Panc1 (cell line): ENCODE results near the gene ELMO1. TPM values are rescaled to one million over a fixed set of nuclear protein-coding genes. Genes with fewer than 3 reads are reported as not detected.

ENCODE experiments used
- ATAC-seq: fragments of 200-7000 bp; cut with Tn5 transposase; 2 replicates; pipeline ENCODE4 v1.9.1; 2020; ENCODE audit warnings: mild to moderate bottlenecking, moderate library complexity
- BruUV-seq: library from RNA; stranded (reverse); fragments of 400-500 nt; replicated peaks from 2 replicates; lab custom pipeline; 2021; lab: Mats Ljungman, UMichigan
- CTCF ChIA-PET: fragments of 300-600 bp; sonication (Branson Sonifier 250); formaldehyde crosslinking; loops from one replicate; lab custom pipeline; 2022; ENCODE audit warnings: antibody characterized with exemption; lab: Charles Lee
- POLR2A ChIA-PET: fragments of 300-600 bp; sonication (Branson Sonifier 250); formaldehyde crosslinking; loops from one replicate; lab custom pipeline; 2022; ENCODE audit warnings: antibody characterized with exemption; lab: Charles Lee
- DNase-seq: peaks from one replicate; pipeline ENCODE4 v3.0.0-alpha.2; 2010; ENCODE audit warnings: low read depth, low spot score
- H3K27ac ChIP-seq: 2 replicates; pipeline ENCODE4 v1.5.1; 2011; ENCODE audit warnings: mild to moderate bottlenecking, low read length, inconsistent platforms
- H3K27me3 ChIP-seq: fragments of 200-500 bp; sonication (Bioruptor generic); 2 replicates; pipeline ENCODE4 v1.6.0; 2014; ENCODE audit warnings: low read length, inconsistent platforms; ENCODE audit not compliant: control insufficient read depth, insufficient read depth
- H3K36me3 ChIP-seq: fragments of 200-500 bp; sonication (Bioruptor generic); 2 replicates; pipeline ENCODE4 v1.5.1; 2014; ENCODE audit warnings: inconsistent platforms, mild to moderate bottlenecking, low read length, moderate library complexity; ENCODE audit not compliant: control insufficient read depth, insufficient read depth
- H3K4me1 ChIP-seq: 2 replicates; pipeline ENCODE4 v1.5.1; 2011; ENCODE audit warnings: inconsistent platforms, mild to moderate bottlenecking, low read length, moderate library complexity; ENCODE audit not compliant: control insufficient read depth, insufficient read depth
- H3K4me3 ChIP-seq, 2 experiments: 2 replicates each; pipeline ENCODE4 v1.5.1; 2011 to 2012; ENCODE audit warnings: low read depth in 2 of 2, low read length in 2 of 2, mild to moderate bottlenecking in 2 of 2, inconsistent platforms in 1 of 2, moderate library complexity in 1 of 2
- H3K9me3 ChIP-seq: fragments of 200-500 bp; sonication (Bioruptor generic); 2 replicates; pipeline ENCODE4 v1.5.1; 2014; ENCODE audit warnings: low read depth, mild to moderate bottlenecking, inconsistent platforms, low read length, moderate library complexity; ENCODE audit not compliant: control insufficient read depth, insufficient read depth
- CTCF ChIP-seq: fragments of 450-650 bp; IDR thresholded peaks from 2 replicates; pipeline ENCODE4 v1.5.1; 2017; ENCODE audit warnings: mild to moderate bottlenecking
- POLR2AphosphoS5 ChIP-seq: IDR thresholded peaks from 2 replicates; pipeline ENCODE4 v1.6.1; 2012; ENCODE audit warnings: mild to moderate bottlenecking, low read depth, low read length, moderate library complexity
- SIN3A ChIP-seq: IDR thresholded peaks from 2 replicates; pipeline ENCODE4 v1.6.1; 2012; ENCODE audit warnings: low read depth, mild to moderate bottlenecking, low read length, moderate library complexity, borderline replicate concordance; ENCODE audit not compliant: insufficient read depth
- TCF7L2 ChIP-seq: IDR thresholded peaks from 2 replicates; pipeline ENCODE4 v1.6.1; 2011; ENCODE audit warnings: mild to moderate bottlenecking, low read depth, low read length, inconsistent platforms
- in situ Hi-C: cut with HindIII; loops from 2 replicates; pipeline ENCODE4 v1.10.0; 2016; ENCODE audit warnings: low sequenced_read_pairs, low pct_unique_long_range_greater_than_20kb
- intact Hi-C: fragments of 100-400 bp; cut with micrococcal nuclease; formaldehyde crosslinking; loops from one replicate; pipeline ENCODE4 v1.10.0; 2022; ENCODE audit not compliant: unreplicated experiment
- total RNA-seq: library from RNA; stranded (reverse); gene quantifications from one replicate; pipeline ENCODE4 v1.2.1, GENCODE V29; 2021; ENCODE audit not compliant: unreplicated experiment
- TF ChIP-seq, protein P1 (sequence below), 2 experiments: IDR thresholded peaks; 2 replicates each; pipeline ENCODE4 v1.6.1; 2011 to 2012; ENCODE audit warnings: low read depth in 2 of 2, control low read depth in 1 of 2, low read length in 1 of 2, mild to moderate bottlenecking in 1 of 2, moderate library complexity in 1 of 2; ENCODE audit not compliant: insufficient read depth in 1 of 2

The ELMO1 gene
- total RNA-seq, 1 experiment from 2014 or later: 0.80 TPM

DNA sequence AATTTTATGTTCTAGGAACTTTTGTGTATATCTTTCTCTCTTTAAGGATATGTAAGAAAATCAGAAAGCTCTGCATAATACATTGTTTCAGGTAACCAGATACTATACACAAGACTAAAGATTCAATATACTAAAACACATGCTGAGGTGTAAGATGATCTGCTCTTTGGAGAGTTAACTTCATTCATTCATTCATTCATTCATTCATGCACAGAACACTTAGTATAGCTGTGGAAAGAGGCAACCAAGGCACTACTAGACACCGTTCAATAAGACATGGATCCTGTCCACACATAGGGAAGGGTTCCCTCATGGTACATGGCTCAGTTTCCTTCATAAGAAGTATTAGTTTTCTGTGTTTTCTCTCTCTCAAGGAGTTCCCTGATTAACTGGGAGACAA, 516.8 kb downstream of the ELMO1 start:
- intact Hi-C loops (no loop called here), in situ Hi-C loops (no loop called here)
- Histone ChIP-seq H3K36me3 (no peaks in the 10 kb centered on the region), H3K27ac (no peak overlapping the region), H3K4me1 (no peaks in the 10 kb centered on the region), H3K4me3 (no peak overlapping the region), H3K9me3 (peaks cover 21% of the 10 kb centered on the region; the same call in 1 of the 2 replicates), H3K27me3 (no peaks in the 10 kb centered on the region)
- BruUV-seq: no TSS peak
- ATAC-seq (no peak), DNase-seq (no peak)
- TF ChIP-seq SIN3A (no peak), CTCF (no peak), TCF7L2 (no peak), POLR2AphosphoS5 (no peak)
- TF ChIP-seq, protein P1, sequence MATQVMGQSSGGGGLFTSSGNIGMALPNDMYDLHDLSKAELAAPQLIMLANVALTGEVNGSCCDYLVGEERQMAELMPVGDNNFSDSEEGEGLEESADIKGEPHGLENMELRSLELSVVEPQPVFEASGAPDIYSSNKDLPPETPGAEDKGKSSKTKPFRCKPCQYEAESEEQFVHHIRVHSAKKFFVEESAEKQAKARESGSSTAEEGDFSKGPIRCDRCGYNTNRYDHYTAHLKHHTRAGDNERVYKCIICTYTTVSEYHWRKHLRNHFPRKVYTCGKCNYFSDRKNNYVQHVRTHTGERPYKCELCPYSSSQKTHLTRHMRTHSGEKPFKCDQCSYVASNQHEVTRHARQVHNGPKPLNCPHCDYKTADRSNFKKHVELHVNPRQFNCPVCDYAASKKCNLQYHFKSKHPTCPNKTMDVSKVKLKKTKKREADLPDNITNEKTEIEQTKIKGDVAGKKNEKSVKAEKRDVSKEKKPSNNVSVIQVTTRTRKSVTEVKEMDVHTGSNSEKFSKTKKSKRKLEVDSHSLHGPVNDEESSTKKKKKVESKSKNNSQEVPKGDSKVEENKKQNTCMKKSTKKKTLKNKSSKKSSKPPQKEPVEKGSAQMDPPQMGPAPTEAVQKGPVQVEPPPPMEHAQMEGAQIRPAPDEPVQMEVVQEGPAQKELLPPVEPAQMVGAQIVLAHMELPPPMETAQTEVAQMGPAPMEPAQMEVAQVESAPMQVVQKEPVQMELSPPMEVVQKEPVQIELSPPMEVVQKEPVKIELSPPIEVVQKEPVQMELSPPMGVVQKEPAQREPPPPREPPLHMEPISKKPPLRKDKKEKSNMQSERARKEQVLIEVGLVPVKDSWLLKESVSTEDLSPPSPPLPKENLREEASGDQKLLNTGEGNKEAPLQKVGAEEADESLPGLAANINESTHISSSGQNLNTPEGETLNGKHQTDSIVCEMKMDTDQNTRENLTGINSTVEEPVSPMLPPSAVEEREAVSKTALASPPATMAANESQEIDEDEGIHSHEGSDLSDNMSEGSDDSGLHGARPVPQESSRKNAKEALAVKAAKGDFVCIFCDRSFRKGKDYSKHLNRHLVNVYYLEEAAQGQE (IDR thresholded peaks at IDR 0.05; ENCODE audit: insufficient read depth in 1 of 2, low read depth in 2 of 2, low read length in 1 of 2): no peak
- CTCF ChIA-PET: no interaction called here
- POLR2A ChIA-PET: no interaction called here

DNA sequence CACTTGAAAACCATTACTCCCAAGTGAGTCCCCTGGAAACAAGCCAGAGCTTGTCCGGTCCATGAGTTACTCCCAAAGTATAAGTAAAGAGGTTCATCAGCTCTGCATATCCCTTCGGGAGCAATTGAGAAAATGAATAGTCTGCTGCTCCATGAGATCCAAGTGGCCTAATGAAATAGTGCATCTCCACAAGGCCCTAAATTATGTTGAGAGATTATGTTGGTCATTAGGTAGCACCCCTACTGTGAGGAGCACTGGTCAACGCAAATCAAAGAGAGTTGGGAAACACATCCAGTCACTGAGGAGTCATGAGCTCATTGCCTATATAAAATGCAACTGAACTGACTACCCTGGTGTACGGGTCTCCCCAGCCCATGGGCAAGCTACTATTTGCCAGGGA, 518.9 kb downstream of the ELMO1 start:
- ATAC-seq (no peak), DNase-seq (no peak)
- TF ChIP-seq TCF7L2 (no peak), POLR2AphosphoS5 (no peak), CTCF (no peak), SIN3A (no peak)
- TF ChIP-seq, protein P1 (IDR thresholded peaks at IDR 0.05; ENCODE audit: insufficient read depth in 1 of 2, low read depth in 2 of 2, low read length in 1 of 2): no peak
- POLR2A ChIA-PET: no interaction called here
- no TSS peak for BruUV-seq
- in situ Hi-C loops: no loop called here
- Histone ChIP-seq H3K27ac (no peak overlapping the region), H3K36me3 (no peaks in the 10 kb centered on the region), H3K4me3 (no peak overlapping the region), H3K27me3 (no peaks in the 10 kb centered on the region), H3K9me3 (peaks cover 15% of the 10 kb centered on the region; the same call in 1 of the 2 replicates), H3K4me1 (no peaks in the 10 kb centered on the region)
- intact Hi-C loops: no loop called here
- CTCF ChIA-PET: no interaction called here
